HG03520 (cell line): Measurements from ENCODE around the gene CLCNKA.

Experiments
- ATAC-seq: cut with Tn5 transposase; IDR thresholded peaks from one replicate; pipeline ENCODE4 v1.9.1; 2021; ENCODE audit warnings: mild to moderate bottlenecking, moderate library complexity; ENCODE audit not compliant: unreplicated experiment

Gene CLCNKA

DNA sequence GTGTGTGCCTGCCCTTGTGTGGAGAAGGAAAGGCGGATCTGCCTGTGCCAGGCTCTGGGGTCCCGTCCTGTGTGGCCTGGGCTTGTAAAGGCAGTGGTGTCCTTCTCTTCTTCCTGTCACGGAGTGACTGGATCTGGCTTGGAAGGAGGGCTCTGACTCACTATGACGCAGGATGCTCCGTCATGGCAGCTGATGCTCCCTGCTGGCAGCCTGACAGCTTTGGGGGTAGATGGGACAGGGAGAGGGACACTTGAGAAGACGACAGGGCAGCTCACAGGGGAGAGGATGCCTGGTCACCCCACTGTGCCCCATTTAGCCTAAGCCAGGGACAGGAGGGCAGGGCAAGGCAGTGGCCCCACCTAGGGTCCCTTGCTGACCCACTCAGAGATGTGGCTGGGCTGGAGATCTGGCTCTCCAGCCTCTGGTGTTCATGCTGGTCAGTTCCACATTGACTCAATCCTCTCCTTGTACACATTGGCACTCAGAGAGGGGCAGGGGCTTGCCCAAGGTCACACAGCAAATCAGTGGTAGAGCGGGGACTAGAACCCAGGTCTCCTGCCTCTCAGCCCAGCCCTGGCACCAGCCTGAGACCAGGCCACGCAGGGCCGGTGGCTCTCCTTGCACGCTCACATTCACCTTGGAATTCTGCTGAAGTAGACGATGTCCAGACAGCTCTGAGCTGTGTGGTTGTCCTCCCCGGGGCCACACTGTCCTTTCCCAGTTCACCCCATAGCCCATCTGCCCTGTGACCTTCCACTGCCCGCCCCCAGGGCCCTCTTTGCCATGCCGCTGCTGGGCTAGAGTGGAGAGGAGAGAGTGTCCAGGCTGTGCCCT lies 54.4 kb downstream of the CLCNKA start:
- no peak for ATAC-seq

DNA sequence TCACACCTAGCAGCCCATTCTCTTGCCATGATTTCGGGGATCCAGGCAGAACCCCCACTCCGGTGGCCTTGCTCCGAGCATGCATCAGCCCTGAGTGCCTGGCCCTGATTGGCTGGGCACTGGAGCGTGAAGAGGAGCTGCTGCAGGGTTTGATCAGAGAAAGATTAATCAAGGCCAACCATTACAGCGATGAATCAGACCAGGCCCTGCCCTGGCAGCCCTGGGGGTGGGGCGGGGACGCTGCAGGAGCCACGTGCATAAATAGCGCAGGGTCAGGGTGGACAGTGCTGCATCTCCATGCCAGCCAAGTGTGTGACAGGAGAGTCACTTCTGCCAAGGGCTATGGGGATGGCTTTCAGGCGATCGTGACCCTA lies 55.0 kb downstream of the CLCNKA start:
- no peak for ATAC-seq

DNA sequence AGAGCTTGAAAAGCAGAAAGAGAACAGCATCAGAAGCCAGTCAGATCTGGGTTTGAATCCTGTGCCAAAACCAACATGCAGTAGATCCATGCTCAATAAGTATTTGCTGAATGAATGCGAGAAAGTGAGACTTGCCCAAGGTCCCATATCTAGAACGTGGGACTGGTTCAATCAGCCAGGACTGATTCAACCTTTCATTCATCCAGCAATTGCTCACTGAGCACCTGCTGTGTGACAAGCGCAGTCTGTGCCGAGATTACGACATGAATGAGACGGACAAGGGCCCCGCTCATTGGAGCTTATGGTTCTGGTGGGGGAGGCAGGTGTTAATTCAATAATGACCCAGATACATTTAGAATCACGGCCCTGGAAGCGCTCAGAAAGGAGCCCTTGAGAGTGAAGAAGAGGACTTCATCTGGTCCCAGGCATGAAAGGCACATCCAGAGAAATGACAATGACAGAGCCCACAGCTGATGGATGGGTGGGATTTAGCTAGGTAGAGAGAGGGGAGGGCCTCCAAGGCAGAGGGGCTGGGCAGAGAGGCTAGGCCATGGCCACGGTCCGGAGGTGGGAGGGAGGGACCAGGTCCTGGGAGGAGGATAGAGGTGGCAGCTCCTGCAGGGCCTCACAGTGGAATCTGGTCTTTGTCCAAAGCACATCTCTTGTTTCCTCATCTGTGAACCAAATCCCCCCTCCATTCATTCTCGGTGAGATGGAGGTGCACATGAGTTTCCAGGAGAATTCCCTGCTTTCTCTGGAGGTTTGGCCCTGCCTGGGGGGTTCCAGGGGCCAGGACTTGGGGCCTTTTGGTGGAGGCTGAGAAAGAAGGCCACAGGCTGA lies 55.8 kb downstream of the CLCNKA start:
- no peak for ATAC-seq

DNA sequence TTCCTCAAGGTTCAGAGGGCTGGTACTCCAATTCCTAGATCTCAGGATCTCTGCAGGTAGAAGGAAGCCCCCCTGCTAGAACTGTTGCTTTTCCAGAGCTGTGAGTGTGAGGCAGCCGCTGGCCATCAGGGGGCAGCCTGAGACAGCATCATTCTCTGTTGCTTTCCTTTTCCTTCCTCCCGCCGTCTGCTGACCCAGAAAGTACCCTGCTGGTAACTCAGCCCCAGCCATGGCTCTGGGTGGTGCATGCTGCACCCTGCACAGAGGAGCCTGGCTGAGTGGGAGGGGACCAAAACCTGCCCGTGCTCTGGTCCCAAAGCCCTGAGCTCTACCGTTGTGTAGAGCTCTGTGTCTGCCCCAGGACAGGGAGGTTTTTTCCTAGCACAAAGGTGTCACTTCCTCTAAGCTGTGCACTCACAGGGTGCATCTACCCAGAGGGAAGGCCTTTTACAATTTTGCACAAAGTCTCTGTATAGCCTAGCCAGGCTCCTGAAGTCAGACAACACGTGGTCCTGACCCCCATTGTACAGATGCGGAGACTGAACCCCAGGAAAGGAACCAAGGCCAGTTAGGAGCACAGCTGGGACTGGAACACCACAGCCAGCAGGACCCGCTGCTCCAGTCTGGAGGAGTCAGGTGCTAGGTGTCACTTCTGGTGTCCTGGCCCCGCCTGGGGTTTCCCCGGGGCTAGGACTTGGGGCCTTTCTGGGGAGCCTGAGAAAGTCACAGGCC lies 57.3 kb downstream of the CLCNKA start:
- ATAC-seq: no peak

DNA sequence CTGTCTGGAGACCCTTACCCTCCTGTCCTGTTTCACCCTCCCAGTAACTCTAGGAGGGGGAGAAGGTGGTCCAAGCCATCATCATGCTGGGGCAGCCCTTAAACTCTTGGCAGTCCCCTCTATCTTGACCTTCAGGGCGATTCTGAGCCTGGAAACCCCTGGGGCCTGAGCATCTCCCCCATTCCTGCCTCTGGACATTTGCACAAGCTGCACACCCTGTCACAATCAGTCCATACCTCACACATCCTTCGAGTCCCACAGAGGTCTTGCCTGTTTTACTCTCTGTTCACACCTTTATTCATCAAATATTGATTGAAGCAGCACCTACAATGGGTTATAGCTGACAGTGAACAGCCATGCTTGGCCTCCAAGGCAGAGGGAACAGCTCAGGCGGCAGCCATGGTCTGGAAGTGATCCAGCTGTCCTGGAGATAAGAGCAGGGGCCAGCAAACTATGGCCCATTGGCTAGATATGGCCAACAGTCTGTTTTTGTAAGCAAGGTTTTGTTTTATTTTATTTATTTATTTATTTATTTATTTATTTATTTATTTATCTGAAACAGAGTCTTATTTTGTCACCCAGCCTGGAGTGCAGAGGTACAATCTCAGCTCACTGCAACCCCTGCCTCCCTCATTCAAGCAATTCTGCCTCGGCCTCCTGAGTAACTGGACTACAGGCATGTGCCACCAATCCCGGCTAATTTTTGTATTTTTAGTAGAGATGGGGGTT lies 58.8 kb downstream of the CLCNKA start:
- no peak for ATAC-seq

DNA sequence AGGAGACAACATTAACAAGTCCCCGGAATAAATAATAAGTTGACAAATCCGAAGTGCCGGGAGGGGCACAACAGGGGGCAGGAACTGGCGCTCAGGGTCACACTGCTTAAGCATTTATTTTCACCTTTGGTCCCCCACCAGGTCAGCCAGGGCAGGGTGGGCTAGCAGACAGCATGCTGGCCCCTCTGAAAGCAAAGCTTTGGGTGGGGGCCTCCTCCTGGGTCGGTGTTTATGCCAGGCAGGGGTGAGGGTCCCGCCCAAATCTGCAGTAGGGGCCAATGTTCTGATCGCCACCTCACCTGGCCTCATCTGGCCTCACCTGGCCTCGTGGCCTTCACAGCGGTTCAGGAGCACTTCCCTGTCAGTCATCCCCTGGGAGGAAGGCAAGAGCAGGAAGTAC lies 59.8 kb downstream of the CLCNKA start:
- ATAC-seq: no peak

DNA sequence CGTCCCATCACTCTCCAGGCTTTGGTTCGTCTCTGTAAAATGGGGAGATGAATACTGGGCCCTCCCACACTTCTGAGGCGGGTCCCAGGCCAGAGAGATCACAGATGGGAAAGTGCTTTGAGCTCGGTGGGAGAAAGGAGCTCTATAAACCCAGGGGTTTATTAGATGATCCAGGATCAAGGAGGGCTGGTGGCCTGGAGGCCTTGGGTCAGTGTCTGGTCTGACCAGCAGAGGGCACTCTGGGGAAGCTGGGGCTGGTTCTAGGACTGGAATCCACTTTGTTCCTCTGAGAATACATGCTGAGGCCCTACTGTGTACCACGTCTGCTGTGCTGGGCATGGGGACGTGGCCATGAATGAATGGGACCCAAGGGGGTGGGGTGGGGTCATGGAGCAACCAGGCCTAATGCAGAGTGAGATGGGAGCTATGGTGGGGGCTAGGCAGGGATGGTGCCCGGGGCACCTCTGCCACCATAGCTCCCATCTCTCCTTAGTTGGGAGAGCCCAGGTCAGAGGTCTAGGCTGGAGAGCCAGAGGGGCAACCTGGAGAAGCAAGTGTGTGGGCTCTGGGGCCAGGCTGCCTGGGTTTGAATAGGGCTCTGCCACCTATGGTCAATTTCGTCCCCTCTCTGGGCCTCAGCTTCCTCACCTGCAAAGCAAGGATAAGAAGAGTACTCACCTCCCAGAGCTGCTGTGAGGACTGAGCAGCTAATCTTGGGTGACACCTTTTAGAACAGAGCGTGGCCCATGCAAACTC lies 60.6 kb downstream of the CLCNKA start:
- no peak for ATAC-seq

DNA sequence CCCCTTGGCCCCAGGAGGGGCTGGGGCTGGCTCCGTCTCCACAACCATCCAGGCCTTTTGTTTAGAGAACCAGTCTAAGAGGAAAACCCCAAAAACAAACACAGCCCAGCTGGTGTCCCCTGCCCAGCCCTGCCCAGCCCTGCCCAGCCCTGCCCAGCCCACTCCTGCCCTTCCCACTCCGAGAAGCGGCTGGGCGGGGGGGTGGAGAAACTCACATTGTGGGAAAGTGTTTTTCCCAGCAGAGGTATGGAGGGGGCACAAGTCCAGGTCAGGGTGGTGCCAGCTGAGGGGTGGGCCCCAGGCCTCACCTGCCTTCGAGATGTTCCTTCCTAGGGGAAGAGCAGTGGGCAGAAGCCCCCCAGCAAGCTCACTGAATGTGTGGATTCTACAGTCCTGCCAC lies 61.6 kb downstream of the CLCNKA start:
- no peak for ATAC-seq
